Upper lobe of left lung (tissue), 4 donors: ENCODE measurements around the gene CCDC102B.

Experiments
- POLR2A ChIP-seq, 4 donors: fragments of 450-650 bp; IDR thresholded peaks; one replicate each; pipeline ENCODE4 v1.5.1; 2016 to 2017; ENCODE audit warnings: antibody characterized with exemption in 4 of 4, mild to moderate bottlenecking in 2 of 4
- POLR2AphosphoS5 ChIP-seq, 2 donors: sonication (generic); formaldehyde crosslinking; IDR thresholded peaks; one replicate each; pipeline ENCODE4 v1.5.1; 2017; ENCODE audit warnings: antibody characterized with exemption in 2 of 2

DNA sequence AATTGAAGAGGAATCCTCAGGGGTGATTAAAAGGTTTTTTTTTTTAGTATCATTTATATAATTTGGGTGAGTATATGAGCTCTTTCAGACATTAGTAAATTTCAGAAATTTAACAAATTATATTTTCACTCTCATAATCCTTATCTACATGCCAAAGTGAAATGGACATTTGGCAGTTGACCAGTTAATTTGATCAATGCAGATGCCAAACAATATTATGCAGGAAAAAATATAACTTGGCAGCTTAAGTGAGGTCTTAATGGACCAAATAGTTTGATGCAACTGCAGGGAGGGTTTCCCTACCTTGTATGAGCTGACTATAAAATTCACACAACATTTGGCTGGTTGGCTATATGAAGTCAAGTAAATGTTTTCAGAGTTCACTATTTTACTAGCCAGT, 185.2 kb downstream of the CCDC102B start:
- no peak for TF ChIP-seq POLR2A (IDR thresholded peaks at IDR 0.05)
- TF ChIP-seq POLR2AphosphoS5 (IDR thresholded peaks at IDR 0.05): no peak
